AG04449 (cell line): Measurements from ENCODE around the gene EFNB2.

Experiments used
- CTCF ChIA-PET: fragments of 350-600 bp; formaldehyde crosslinking; extraction: SDS; loops from one replicate; lab custom pipeline; 2021; ENCODE audit warnings: antibody characterized with exemption; lab: Yijun Ruan, JAX
- POLR2A ChIA-PET: fragments of 400-600, 350-600 bp; formaldehyde crosslinking; extraction: SDS; loops from one replicate; lab custom pipeline; 2020; ENCODE audit warnings: antibody characterized with exemption, inconsistent platforms; lab: Yijun Ruan, JAX
- DNase-seq: peaks from one replicate; pipeline ENCODE4 v3.0.0-alpha.2; 2010; ENCODE audit warnings: low read depth, low spot score
- H3K4me3 ChIP-seq: 2 replicates; pipeline ENCODE4 v1.5.1; 2011; ENCODE audit warnings: low read depth, mild to moderate bottlenecking, control low read depth, low read length
- CTCF ChIP-seq: IDR thresholded peaks from one replicate; pipeline ENCODE4 v1.5.1; 2011; ENCODE audit warnings: mild to moderate bottlenecking, moderate library complexity, low read length, control low read depth, inconsistent platforms; ENCODE audit not compliant: insufficient read depth; ENCODE audit errors: missing control alignments

The EFNB2 gene

DNA sequence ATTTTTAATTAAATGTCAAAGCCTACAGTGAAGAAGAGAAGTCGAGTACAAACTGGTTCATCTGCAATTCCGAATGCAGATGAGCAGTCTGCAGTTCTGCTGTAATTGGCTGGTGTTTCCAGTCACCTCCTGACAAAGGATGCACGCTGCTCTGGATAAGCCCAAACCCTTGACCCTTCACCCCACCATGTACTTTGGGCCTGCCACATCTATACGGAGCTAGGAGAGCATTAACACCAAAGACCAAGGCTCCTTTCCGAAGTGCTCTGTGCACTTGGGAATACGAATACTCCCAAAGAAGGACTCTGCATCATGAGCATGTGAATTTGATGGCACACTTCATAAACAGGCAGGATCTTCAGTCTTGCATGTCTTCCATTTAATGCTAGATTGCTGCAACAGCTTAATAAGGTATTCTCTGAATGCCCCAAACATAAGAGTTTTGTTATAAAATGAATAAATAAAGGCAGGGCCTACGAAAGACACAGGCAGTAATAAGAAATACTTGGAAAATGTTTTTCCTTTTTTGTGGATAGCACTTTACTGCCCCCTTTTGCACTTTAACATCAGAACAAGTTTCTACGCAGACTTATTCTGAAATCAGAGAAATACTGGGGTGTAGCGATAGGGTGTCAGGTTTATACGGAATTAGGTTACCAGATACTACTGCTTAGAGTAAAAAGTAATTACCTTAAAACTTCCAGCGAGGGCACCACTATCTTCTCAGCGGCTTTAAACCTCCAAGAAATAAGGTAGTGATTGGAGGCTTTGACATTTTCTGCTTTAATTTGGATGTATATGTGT, 15.0 kb downstream of the EFNB2 start:
- ChIA-PET CTCF (interaction anchor here (1.0 to 1.4 kb wide), 11 partner anchors 9 to 1747 kb away, joined by 3 to 5 read pairs (median 3); partner anchors contain the start of gene EFNB2), POLR2A (no interaction called here)
- no peak for DNase-seq
- peak; percentile 31 for TF ChIP-seq CTCF
- H3K4me3 ChIP-seq, result no peak overlapping the region

DNA sequence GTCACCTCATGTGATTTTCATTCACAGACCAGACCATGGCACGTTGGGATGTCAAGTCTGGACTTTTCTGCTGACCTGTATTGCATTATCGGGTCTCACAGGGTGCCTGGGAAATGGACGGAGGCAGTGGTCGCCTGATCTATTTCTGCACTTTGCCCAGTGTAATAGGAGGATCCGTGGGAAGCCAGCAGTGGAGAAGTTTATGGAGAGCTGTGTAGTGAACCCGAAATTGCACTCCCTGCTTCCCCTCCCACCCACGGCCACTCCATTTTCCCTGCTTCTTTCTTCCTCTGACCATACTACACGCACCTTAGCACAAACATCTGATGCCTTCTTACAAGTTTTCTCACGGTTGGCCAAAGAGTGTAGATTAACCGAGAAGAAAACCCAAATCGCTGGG, 16.9 kb downstream of the EFNB2 start:
- POLR2A ChIA-PET, result no interaction called here
- DNase-seq, result no peak

DNA sequence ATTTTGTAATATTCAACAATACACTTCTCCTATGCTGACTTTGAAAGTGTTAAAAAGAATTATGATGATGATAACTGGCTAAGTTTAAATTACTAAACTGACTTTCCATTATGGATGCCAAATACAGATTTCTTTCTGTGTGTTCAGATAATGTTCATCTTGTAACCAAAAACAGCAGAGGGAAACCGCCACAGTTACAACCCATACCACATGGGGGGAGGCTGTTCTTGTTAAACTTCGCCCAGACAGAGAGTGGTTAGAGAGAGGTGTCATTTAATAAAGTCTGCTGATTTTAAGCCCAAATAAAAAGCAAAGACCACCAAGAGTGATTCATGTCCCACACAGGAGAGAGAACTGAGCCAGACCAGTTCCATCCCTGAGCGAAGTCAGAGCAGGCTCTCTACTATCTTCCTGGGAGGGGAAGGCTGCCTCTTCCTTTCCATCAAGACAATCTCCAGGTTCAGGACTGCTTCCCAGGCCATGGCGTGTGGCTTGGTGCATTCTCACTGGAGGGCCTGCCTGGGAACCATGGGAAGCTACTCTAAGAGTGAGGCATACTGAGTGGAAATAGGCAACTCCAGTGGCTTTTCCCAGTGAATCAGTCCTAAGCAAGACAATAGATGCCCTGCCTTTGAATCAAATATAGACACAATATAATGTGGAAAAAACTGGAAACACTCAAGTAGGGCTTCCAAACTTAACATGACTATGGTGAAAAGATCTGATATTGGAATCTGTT, 18.2 kb downstream of the EFNB2 start:
- DNase-seq, result no peak
- ChIA-PET POLR2A (no interaction called here), CTCF (interaction anchor here (1.2 kb wide), 1 partner anchor 9 kb away, joined by 3 read pairs; no protein-coding TSS in a partner anchor)
- no peak overlapping the region for H3K4me3 ChIP-seq
- TF ChIP-seq CTCF, result no peak

More for the DNA sequence above, 16.9 kb downstream of the EFNB2 start:
- no peak overlapping the region for H3K4me3 ChIP-seq
- CTCF ChIA-PET, result interaction anchor here (1.0 to 1.6 kb wide), 3 partner anchors 19 to 486 kb away, joined by 3 to 4 read pairs (median 3); no protein-coding TSS in a partner anchor
- TF ChIP-seq CTCF, result no peak

DNA sequence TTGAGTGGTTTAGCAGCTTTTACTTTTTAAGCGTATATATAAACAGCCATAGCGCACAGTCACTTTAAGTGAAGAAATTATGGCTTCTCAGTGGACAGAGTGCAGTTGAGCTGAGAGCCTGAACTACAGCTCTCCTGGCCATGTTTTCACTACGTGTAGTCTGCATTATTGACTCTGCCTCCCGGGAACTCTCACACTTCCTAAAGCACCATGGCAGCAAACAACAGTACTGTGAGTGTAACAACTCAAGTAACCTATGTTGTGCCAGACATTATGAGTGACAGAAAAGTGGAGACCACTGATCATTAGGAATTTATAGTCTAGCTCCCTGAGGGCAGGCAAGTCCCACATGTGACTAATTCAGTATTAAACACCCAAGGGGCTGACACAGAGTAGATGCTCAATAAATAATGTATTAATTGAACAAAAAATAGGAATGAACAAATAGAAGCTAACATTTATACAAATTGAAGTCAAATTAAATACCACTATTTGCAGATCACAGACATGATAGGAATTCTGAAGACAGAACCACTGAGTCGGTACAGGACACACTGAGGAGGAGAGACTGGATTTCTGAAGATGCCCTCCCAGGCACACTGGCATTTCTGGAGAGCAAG, 19.7 kb downstream of the EFNB2 start:
- CTCF ChIA-PET, result interaction anchor here (0.7 to 1.2 kb wide), 2 partner anchors 8 to 11 kb away, joined by 3 read pairs; no protein-coding TSS in a partner anchor
- H3K4me3 ChIP-seq, result no peak overlapping the region
- DNase-seq, result no peak
- no peak for TF ChIP-seq CTCF
- POLR2A ChIA-PET, result no interaction called here

GRCh38 chr13:106514928-106515634, 20.4 kb downstream of the EFNB2 start:
- DNase-seq, result no peak
- no peak overlapping the region for H3K4me3 ChIP-seq
- ChIA-PET CTCF (interaction anchor here (1.7 kb wide), 1 partner anchor 22 kb away, joined by 4 read pairs; no protein-coding TSS in a partner anchor), POLR2A (no interaction called here)
- no peak for TF ChIP-seq CTCF
